ENCODE results near the gene MAMSTR. TPM values are rescaled to one million over a fixed set of nuclear protein-coding genes. Genes with fewer than 3 reads are reported as not detected.
"Not testable (repeated sequence)": the region's sequence is repeated elsewhere in the genome, so short reads cannot be mapped to it uniquely, and the experiment has no call there.

MAMSTR gene
- total RNA-seq, 1 donor from 2014 or later = 0.57 TPM

DNA sequence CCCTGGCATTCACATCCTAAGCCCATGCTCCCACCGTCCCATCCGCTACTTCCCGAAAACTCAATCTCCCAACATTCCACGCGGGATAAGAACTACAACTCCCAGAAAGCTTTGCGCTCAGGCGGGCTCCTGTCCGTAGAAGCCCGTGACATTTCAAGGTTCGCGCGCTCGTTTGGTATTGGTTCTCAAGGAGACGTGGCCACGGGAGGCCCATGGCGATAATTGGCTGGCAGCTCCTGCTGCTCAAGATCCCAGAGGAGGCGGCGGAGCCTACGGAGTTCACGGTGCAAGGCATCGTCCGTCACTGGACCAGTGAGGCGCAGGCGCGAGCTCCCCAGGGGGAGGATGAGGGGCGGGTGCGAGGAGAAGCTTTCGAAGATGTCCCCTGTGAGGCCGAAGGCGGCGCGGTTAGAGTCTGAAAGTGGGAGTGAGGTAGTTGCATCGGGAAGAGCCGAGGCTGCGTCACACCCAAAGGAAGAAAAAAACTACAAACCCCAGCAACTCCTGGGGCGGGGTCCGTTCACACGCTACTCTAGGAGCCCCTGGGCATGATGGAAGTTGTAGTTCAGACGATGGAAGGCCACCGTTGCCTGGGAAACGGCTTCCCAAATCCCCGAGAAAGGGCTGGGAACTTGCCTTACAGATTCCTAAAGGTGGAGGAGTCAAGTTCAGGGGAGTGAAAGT is 1.2 kb upstream of the MAMSTR start:
- H3K36me3 Mint-ChIP-seq (ENCODE audit: low read depth, unreplicated experiment) = no peaks in the 10 kb centered on the region
- Histone ChIP-seq H3K79me2 (ENCODE audit: insufficient read depth, low read length) (no peaks in the 10 kb centered on the region), H4K20me1 (ENCODE audit: insufficient read depth, low read length) (no peaks in the 10 kb centered on the region), H3K36me3 (ENCODE audit: insufficient read depth, low read length) (no peaks in the 10 kb centered on the region), H3K9ac (ENCODE audit: low read length) (peak overlapping the region; percentile 84), H3K27ac (ENCODE audit: low read depth, low read length) (peak overlapping the region; percentile 90), H3K27me3 (ENCODE audit: insufficient read depth, low read length) (no peaks in the 10 kb centered on the region), H3K4me1 (ENCODE audit: insufficient read depth, low read length) (peaks cover 17% of the 10 kb centered on the region), H2AFZ (ENCODE audit: low read depth, low read length) (peak overlapping the region; percentile 94), H3K4me2 (ENCODE audit: low read length) (peak overlapping the region; percentile 86), H3K4me3 (ENCODE audit: insufficient read depth, low read depth, low read length) (peak overlapping the region; percentile 72), H3K9me3 (ENCODE audit: insufficient read depth, low read depth, low read length) (no peaks in the 10 kb centered on the region)
- peak; percentile 98 for DNase-seq (ENCODE audit: low read depth)
- H3K9me3 Mint-ChIP-seq (ENCODE audit: unreplicated experiment) = peaks cover 3% of the 10 kb centered on the region
- FAIRE-seq = peak; percentile 63
- H3K27me3 Mint-ChIP-seq (ENCODE audit: low read depth, unreplicated experiment) = no peaks in the 10 kb centered on the region
- peaks cover 8% of the 10 kb centered on the region for H3K4me1 Mint-ChIP-seq (ENCODE audit: low read depth, unreplicated experiment)
- TF ChIP-seq, protein P1, sequence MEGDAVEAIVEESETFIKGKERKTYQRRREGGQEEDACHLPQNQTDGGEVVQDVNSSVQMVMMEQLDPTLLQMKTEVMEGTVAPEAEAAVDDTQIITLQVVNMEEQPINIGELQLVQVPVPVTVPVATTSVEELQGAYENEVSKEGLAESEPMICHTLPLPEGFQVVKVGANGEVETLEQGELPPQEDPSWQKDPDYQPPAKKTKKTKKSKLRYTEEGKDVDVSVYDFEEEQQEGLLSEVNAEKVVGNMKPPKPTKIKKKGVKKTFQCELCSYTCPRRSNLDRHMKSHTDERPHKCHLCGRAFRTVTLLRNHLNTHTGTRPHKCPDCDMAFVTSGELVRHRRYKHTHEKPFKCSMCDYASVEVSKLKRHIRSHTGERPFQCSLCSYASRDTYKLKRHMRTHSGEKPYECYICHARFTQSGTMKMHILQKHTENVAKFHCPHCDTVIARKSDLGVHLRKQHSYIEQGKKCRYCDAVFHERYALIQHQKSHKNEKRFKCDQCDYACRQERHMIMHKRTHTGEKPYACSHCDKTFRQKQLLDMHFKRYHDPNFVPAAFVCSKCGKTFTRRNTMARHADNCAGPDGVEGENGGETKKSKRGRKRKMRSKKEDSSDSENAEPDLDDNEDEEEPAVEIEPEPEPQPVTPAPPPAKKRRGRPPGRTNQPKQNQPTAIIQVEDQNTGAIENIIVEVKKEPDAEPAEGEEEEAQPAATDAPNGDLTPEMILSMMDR (IDR thresholded peaks at IDR 0.05; ENCODE audit: insufficient read depth, low read depth, low read length) = no peak
- TF ChIP-seq EZH2 (IDR thresholded peaks at IDR 0.05; ENCODE audit: insufficient read depth, low read length) = no peak
- peak overlapping the region; percentile 88 for H3K4me3 Mint-ChIP-seq (ENCODE audit: unreplicated experiment)
- peak overlapping the region; percentile 87 for H3K27ac Mint-ChIP-seq (ENCODE audit: unreplicated experiment)

DNA sequence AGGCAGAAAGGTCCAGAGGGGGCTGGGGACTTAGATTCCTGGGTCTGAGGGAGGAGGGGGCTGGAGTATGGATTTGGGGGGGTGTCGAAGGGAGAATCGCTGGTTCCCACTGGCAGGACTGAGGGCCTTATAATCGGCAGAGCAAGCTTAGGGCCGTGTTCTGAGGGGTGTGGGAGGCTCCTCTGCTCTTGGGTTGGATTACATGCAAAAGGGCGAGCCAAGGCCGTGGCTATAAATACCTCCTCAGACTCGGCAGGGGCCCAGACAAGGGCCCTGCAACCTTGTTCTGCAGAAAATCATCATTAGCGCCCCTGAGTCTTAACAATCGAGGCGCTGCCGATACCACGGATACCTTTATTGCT is 707 bp upstream of the MAMSTR start:
- Histone ChIP-seq H3K36me3 (ENCODE audit: insufficient read depth, low read length) (no peaks in the 10 kb centered on the region), H3K79me2 (ENCODE audit: insufficient read depth, low read length) (no peaks in the 10 kb centered on the region), H3K9me3 (ENCODE audit: insufficient read depth, low read depth, low read length) (no peaks in the 10 kb centered on the region), H3K27ac (ENCODE audit: low read depth, low read length) (no peak overlapping the region), H3K4me1 (ENCODE audit: insufficient read depth, low read length) (peaks cover 14% of the 10 kb centered on the region), H3K27me3 (ENCODE audit: insufficient read depth, low read length) (no peaks in the 10 kb centered on the region), H3K4me2 (ENCODE audit: low read length) (peak overlapping the region; percentile 86), H2AFZ (ENCODE audit: low read depth, low read length) (peak overlapping the region; percentile 94), H3K9ac (ENCODE audit: low read length) (no peak overlapping the region), H4K20me1 (ENCODE audit: insufficient read depth, low read length) (no peaks in the 10 kb centered on the region), H3K4me3 (ENCODE audit: insufficient read depth, low read depth, low read length) (peak overlapping the region; percentile 72)
- Mint-ChIP-seq H3K27ac (ENCODE audit: unreplicated experiment) (peak overlapping the region; percentile 87), H3K36me3 (ENCODE audit: low read depth, unreplicated experiment) (no peaks in the 10 kb centered on the region), H3K27me3 (ENCODE audit: low read depth, unreplicated experiment) (no peaks in the 10 kb centered on the region), H3K9me3 (ENCODE audit: unreplicated experiment) (peaks cover 3% of the 10 kb centered on the region), H3K4me3 (ENCODE audit: unreplicated experiment) (peak overlapping the region; percentile 88), H3K4me1 (ENCODE audit: low read depth, unreplicated experiment) (peaks cover 6% of the 10 kb centered on the region)
- no peak for TF ChIP-seq EZH2 (IDR thresholded peaks at IDR 0.05; ENCODE audit: insufficient read depth, low read length)
- TF ChIP-seq, protein P1 (IDR thresholded peaks at IDR 0.05; ENCODE audit: insufficient read depth, low read depth, low read length) = no peak
- DNase-seq (ENCODE audit: low read depth) (no peak), FAIRE-seq (no peak)

DNA sequence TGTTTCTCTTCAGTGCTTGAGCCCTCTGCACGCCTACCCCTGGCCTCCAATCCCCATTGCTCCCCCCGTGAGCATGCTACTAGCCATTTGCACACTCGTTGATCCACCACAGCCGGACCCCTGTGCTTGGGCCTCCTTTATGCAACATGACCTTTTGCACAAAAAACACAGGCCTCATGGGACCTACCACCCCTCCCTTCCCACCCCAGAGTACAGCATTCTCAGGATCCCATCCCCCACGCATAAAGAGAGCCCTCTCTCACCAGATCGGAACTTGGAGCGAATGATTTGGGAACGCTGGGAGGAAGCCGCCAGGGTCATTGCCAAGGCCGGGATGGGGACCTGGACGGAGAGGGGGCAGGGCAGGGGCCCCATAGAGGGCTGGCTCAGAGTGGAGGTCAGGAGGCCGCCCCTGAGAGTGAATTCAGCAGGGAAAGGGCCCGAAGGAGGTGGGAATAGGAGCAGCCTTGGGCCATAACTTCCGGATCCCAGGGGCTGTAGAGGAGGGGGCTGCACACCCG is 754 bp downstream of the MAMSTR start:
- H3K27ac ChIP-seq (ENCODE audit: low read depth, low read length) = no peak overlapping the region
- Mint-ChIP-seq H3K27ac (ENCODE audit: unreplicated experiment) (no peak overlapping the region), H3K9me3 (ENCODE audit: unreplicated experiment) (no peaks in the 10 kb centered on the region), H3K4me3 (ENCODE audit: unreplicated experiment) (no peak overlapping the region), H3K27me3 (ENCODE audit: low read depth, unreplicated experiment) (no peaks in the 10 kb centered on the region), H3K36me3 (ENCODE audit: low read depth, unreplicated experiment) (no peaks in the 10 kb centered on the region), H3K4me1 (ENCODE audit: low read depth, unreplicated experiment) (peaks cover 3% of the 10 kb centered on the region)
- DNase-seq (ENCODE audit: low read depth) (no peak), FAIRE-seq (no peak)
- TF ChIP-seq, protein P1 (IDR thresholded peaks at IDR 0.05; ENCODE audit: insufficient read depth, low read depth, low read length) = no peak
- no peak for TF ChIP-seq EZH2 (IDR thresholded peaks at IDR 0.05; ENCODE audit: insufficient read depth, low read length)
- no peak overlapping the region for H2AFZ ChIP-seq (ENCODE audit: low read depth, low read length)
- H3K9ac ChIP-seq (ENCODE audit: low read length) = no peak overlapping the region
- no peaks in the 10 kb centered on the region for H3K36me3 ChIP-seq (ENCODE audit: insufficient read depth, low read length)
- peaks cover 18% of the 10 kb centered on the region for H3K4me1 ChIP-seq (ENCODE audit: insufficient read depth, low read length)
- no peaks in the 10 kb centered on the region for H3K79me2 ChIP-seq (ENCODE audit: insufficient read depth, low read length)
- no peaks in the 10 kb centered on the region for H3K9me3 ChIP-seq (ENCODE audit: insufficient read depth, low read depth, low read length)
- no peak overlapping the region for H3K4me3 ChIP-seq (ENCODE audit: insufficient read depth, low read depth, low read length)
- no peak overlapping the region for H3K4me2 ChIP-seq (ENCODE audit: low read length)
- H3K27me3 ChIP-seq (ENCODE audit: insufficient read depth, low read length) = no peaks in the 10 kb centered on the region
- no peaks in the 10 kb centered on the region for H4K20me1 ChIP-seq (ENCODE audit: insufficient read depth, low read length)

DNA sequence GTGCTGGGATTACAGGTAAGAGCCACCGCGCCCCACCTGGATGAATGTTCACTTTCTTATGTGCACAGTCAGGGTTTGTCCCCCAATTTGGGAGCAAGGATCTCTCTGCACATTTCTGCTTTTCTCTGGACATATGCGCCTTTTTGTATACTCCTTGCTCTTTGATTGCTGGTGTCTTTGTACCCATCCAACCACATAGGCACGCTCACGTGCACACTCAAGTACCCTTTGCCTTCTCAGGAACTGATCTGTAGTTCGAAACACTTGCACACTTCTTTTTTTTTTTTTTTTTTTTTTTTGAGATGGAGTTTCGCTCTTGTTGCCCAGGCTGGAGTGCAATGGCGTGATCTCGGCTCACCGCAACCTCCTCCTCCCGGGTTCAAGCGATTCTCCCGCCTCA is 1.4 kb downstream of the MAMSTR start:
- H3K4me1 ChIP-seq (ENCODE audit: insufficient read depth, low read length) = peaks cover 24% of the 10 kb centered on the region
- H3K9ac ChIP-seq (ENCODE audit: low read length); H3K79me2 ChIP-seq (ENCODE audit: insufficient read depth, low read length); H3K36me3 ChIP-seq (ENCODE audit: insufficient read depth, low read length); DNase-seq (ENCODE audit: low read depth); H3K27me3 Mint-ChIP-seq (ENCODE audit: low read depth, unreplicated experiment); H4K20me1 ChIP-seq (ENCODE audit: insufficient read depth, low read length); H3K4me1 Mint-ChIP-seq (ENCODE audit: low read depth, unreplicated experiment); H3K4me2 ChIP-seq (ENCODE audit: low read length); H3K27ac ChIP-seq (ENCODE audit: low read depth, low read length); FAIRE-seq; H2AFZ ChIP-seq (ENCODE audit: low read depth, low read length); H3K4me3 ChIP-seq (ENCODE audit: insufficient read depth, low read depth, low read length); H3K27ac Mint-ChIP-seq (ENCODE audit: unreplicated experiment); H3K4me3 Mint-ChIP-seq (ENCODE audit: unreplicated experiment); H3K9me3 Mint-ChIP-seq (ENCODE audit: unreplicated experiment); H3K36me3 Mint-ChIP-seq (ENCODE audit: low read depth, unreplicated experiment); H3K27me3 ChIP-seq (ENCODE audit: insufficient read depth, low read length); H3K9me3 ChIP-seq (ENCODE audit: insufficient read depth, low read depth, low read length): not testable (repeated sequence)
